Omental fat pad (tissue), 4 donors: ENCODE data around the gene OPCML. TPM values are rescaled to one million over a fixed set of nuclear protein-coding genes. Genes with fewer than 3 reads are reported as not detected.

ENCODE experiments used
- ATAC-seq: fragments of 150-250 bp; one replicate; pipeline ENCODE4 v1.9.1; 2016; ENCODE audit warnings: mild to moderate bottlenecking, moderate library complexity; ENCODE audit not compliant: low FRiP score
- DNase-seq: peaks from one replicate; pipeline ENCODE4 v3.0.0-alpha.2; 2019; ENCODE audit warnings: low spot score
- CTCF ChIP-seq, 3 donors: fragments of 450-650 bp; IDR thresholded peaks; one replicate each; pipeline ENCODE4 v1.5.1; 2016 to 2017; ENCODE audit warnings: antibody characterized with exemption in 3 of 3, mild to moderate bottlenecking in 3 of 3, moderate library complexity in 2 of 3
- total RNA-seq, 4 donors: library from RNA; depleted of rRNA; stranded (reverse); fragments of >200 nt; gene quantifications; one replicate each; pipeline ENCODE4 v1.1.0, GENCODE V29; 2016

Gene OPCML
- total RNA-seq, 4 donors from 2014 or later: 0.32 TPM; not detected in 3

DNA sequence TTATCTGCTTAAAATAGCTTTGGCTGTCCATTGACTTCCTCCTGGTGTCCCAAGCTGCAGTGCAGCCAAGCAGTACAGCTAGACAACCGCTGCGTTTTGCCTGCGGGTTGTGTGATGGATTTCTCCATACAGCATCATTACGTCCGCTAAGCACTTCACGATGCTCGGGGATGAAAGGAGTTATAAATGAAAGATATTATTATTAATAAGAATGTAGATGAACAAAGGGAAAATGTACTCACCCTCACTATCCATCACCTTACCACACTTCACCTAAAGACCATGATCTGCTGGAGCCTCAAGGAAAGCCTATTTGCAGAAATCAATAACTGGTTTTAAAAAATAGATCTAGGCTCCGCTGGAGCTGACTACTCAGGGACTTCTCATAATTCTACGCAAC, 509.1 kb downstream of the OPCML start:
- ATAC-seq (no peak), DNase-seq (no peak)
- no peak for TF ChIP-seq CTCF (IDR thresholded peaks at IDR 0.05)

- TF ChIP-seq CTCF (IDR thresholded peaks at IDR 0.05): no peak
- no peak for DNase-seq
- ATAC-seq: no peak
Observed at GRCh38 chr11:133021553-133021952, 510.7 kb downstream of the OPCML start.

DNA sequence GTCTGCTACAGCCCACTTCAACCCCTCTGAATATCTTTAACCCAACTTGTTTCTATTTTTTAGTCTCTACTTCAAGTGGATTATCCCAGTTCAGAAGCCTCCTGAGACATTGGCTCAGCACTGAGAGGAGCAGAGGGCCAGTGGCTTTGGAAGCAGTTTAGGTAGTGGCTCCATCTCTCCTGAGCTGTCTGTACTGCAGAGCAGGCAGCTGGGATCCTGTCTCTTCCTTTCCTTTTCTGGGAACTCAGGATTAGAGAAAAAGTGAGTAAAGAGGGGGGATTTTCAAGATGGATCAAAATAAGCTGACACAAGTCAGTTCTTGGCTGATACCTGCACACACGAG, 512.0 kb downstream of the OPCML start:
- TF ChIP-seq CTCF (IDR thresholded peaks at IDR 0.05): no peak
- DNase-seq: no peak

GRCh38 chr11:133019545-133020371, 512.5 kb downstream of the OPCML start:
- ATAC-seq (no peak), DNase-seq (no peak)
- no peak for TF ChIP-seq CTCF (IDR thresholded peaks at IDR 0.05)

More for the DNA sequence above, 512.0 kb downstream of the OPCML start:
- no peak for ATAC-seq

- no peak for TF ChIP-seq CTCF (IDR thresholded peaks at IDR 0.05)
- DNase-seq: no peak
- no peak for ATAC-seq
Observed at GRCh38 chr11:133015457-133015856, 516.8 kb downstream of the OPCML start.

DNA sequence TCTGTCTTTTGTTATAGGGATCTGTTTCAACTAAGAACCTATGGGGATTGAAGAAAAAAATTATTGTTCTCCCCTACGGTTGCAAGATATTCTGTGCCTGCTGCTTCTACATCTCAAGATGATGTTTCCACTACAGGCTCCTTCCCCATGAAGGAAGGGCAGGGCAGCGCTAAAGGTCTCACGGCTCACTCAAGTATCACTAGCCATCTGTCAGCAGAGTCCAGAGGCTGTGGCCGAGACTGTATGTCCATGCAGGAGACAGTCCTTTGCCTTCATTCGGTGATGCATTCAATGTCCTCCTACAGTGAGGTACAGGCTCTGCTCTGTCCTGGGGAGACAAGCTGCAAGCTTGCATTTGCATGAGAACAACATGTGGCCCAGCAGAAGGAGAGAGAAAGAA, 518.0 kb downstream of the OPCML start:
- ATAC-seq: no peak
- no peak for TF ChIP-seq CTCF (IDR thresholded peaks at IDR 0.05)
- no peak for DNase-seq

DNA sequence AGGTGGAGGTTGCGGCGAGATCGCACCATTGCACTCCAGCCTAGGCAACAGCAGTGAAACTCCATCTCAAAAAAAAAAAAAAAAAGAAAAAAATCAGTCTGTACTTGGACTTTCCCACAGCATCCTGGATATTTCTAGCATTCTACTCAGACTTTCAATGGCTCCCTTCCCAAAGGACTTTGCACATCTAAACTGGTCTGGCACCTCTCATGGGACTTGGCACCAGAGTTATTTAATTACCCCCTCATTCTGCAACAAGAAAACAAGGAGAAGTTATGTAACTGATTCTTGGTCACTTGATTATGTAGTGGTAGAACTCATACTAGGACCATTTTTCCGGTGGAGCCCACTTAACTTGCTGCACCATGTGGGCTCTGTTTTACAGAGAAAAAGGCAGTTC, 519.5 kb downstream of the OPCML start:
- TF ChIP-seq CTCF (IDR thresholded peaks at IDR 0.05): no peak
- DNase-seq (no peak), ATAC-seq (no peak)
